GM12892 (cell line): ENCODE measurements around the gene PLA2G2F.

Experiments used
- DNase-seq: peaks from one replicate; pipeline ENCODE4 v3.0.0; 2011; ENCODE audit not compliant: insufficient read length
- FAIRE-seq: peaks from 2 replicates; lab custom pipeline; 2011; peaks lifted over from hg19 to GRCh38; lab: Jason Lieb, UNC
- POLR2A ChIP-seq: IDR thresholded peaks from 2 replicates; pipeline ENCODE4 v1.6.1; 2011; ENCODE audit warnings: low read depth, low read length, control low read depth
- POLR2AphosphoS5 ChIP-seq: IDR thresholded peaks from 2 replicates; pipeline ENCODE4 v1.6.1; 2011; ENCODE audit warnings: low read depth, low read length, control low read depth
- TAF1 ChIP-seq: IDR thresholded peaks from 2 replicates; pipeline ENCODE4 v1.6.1; 2011; ENCODE audit warnings: low read depth, mild to moderate bottlenecking, control low read depth, low read length, borderline replicate concordance

The PLA2G2F gene

GRCh38 chr1:20105856-20106255 lies 33.3 kb upstream of the PLA2G2F start:
- TF ChIP-seq POLR2A (no peak), POLR2AphosphoS5 (no peak), TAF1 (no peak)
- FAIRE-seq (no peak), DNase-seq (no peak)

- FAIRE-seq = no peak
- TF ChIP-seq POLR2A = no peak
- no peak for TF ChIP-seq TAF1
- no peak for TF ChIP-seq POLR2AphosphoS5
- no peak for DNase-seq
These were observed 31.8 kb upstream of the PLA2G2F start for GRCh38 chr1:20107351-20107750.

GRCh38 chr1:20107796-20108195 lies 31.3 kb upstream of the PLA2G2F start:
- no peak for TF ChIP-seq POLR2A
- no peak for TF ChIP-seq TAF1
- TF ChIP-seq POLR2AphosphoS5 = no peak
- FAIRE-seq (no peak), DNase-seq (no peak)

DNA sequence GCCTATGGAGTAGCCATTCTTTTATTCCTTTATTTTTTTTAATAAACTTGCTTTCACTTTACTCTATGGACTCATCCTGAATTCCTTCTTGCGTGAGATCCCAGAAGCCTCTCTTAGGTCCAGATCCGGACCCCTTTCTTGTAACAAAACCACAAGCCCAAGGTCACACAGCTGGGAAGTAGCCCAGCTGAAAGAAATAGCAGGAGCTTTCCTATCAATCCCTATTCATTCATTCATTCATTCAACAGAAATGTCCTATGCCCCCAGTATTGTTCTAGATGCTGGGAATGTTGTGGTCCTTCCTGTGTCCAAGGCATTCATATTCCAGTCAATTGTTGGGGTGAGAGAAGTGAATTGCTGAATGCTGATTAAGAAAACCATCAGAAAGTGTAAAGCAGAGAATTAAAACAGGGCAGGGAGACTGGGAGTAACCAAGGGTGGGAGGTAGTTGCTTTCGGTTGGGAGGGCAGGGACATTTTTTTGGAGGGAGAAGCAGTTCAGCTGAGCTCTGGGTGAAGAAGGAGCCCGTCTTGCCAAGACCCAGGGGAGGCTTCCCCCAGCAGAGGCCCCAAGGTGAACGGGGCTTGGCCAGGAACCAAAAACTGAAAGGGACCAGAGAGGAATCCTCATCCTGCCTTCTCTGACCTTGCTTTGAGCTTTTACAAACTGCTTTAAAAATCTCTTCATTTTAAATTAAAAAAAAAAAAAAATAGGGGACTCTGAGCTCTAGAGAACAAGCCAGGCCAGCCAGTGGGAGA lies 30.6 kb upstream of the PLA2G2F start:
- DNase-seq = no peak
- no peak for FAIRE-seq
- TF ChIP-seq POLR2A (no peak), POLR2AphosphoS5 (no peak), TAF1 (no peak)

DNA sequence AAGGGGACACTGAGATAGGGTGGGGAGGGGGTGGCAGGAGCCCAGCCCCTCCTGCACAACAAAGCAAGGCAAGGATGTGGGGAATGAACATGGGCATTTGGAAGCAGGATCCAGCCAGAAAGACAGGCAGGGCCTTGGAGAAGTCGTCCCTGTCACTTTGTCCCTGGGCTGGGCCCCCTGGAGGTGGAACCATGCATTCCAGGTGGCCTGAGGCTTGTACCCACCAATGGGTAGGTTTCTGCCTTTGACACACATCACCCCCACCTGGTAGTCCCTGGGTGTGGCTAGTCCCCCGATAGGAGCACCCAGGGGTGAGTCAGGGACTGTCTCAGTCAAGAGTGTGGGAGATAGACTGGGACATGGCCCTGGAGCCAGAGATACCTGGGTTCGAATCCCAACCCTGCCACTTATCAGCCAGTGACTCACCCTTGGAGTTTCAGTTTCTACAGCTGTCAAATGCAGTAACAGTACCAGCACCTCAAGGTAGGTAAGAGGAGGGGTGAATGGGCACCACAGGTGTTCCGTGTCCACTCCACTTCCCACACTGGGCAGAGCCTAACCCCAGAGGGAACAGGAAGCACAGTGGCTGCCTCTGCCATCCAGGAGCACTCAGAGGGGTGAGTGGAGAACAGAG lies 29.8 kb upstream of the PLA2G2F start:
- FAIRE-seq (peak; percentile 48), DNase-seq (no peak)
- TF ChIP-seq TAF1 = no peak
- TF ChIP-seq POLR2A = no peak
- TF ChIP-seq POLR2AphosphoS5 = no peak

GRCh38 chr1:20110679-20111078 lies 28.4 kb upstream of the PLA2G2F start:
- no peak for FAIRE-seq
- DNase-seq = no peak
- no peak for TF ChIP-seq TAF1
- no peak for TF ChIP-seq POLR2A
- no peak for TF ChIP-seq POLR2AphosphoS5

GRCh38 chr1:20111452-20111851 lies 27.7 kb upstream of the PLA2G2F start:
- TF ChIP-seq TAF1 = no peak
- TF ChIP-seq POLR2A = no peak
- no peak for TF ChIP-seq POLR2AphosphoS5
- FAIRE-seq (no peak), DNase-seq (no peak)

- FAIRE-seq (no peak), DNase-seq (no peak)
- TF ChIP-seq POLR2AphosphoS5 = no peak
- TF ChIP-seq TAF1 = no peak
- no peak for TF ChIP-seq POLR2A
These were observed 26.7 kb upstream of the PLA2G2F start for GRCh38 chr1:20112279-20113000.

GRCh38 chr1:20114021-20114648 lies 25.0 kb upstream of the PLA2G2F start:
- no peak for FAIRE-seq
- no peak for DNase-seq
- TF ChIP-seq POLR2AphosphoS5 (no peak), TAF1 (no peak), POLR2A (no peak)

DNA sequence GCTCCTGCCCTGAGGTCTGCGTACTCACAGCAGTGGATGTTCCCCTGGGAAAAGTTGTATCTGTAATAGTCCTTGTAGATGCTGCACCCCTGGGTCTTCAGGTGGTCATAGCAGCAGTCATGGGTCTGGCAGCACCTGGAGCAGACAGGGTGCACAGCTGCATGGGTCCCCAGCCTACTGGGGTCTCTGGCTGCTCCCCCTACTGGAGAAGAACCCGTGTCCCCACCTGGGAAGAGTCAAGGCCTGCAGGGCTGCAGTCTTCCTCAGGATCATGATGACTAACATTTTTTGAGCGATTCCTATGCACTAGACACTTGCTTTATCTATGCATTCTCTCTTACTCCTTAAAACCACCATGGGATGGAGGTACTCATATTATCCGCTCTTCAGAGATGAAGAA lies 23.6 kb upstream of the PLA2G2F start:
- DNase-seq = no peak
- FAIRE-seq = no peak
- TF ChIP-seq POLR2AphosphoS5 = no peak
- TF ChIP-seq POLR2A = no peak
- TF ChIP-seq TAF1 = no peak

DNA sequence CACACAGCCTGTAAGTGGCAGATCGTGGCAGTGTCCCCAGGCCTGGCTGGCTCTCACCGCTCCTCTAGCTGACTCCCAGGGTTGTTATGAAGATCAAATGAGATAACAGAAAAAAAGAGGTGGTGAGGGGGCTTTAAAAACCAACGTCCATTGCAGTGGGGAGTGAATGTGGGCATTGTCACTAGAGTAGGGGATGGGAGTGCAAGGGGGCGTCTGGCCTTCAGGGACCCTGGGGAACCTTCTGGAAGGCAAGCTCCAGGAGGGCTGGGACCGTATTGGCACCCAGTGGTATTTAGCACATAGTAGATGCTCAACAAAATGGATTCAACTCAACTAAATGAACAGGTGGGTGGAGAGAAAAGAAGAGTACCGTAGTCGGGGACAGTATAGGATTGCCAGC lies 23.2 kb upstream of the PLA2G2F start:
- DNase-seq (no peak), FAIRE-seq (no peak)
- TF ChIP-seq POLR2AphosphoS5 (no peak), TAF1 (no peak), POLR2A (no peak)
